ENCODE measurements around the gene PLCB1. TPM values are rescaled to one million over a fixed set of nuclear protein-coding genes. Genes with fewer than 3 reads are reported as not detected.
A peak's percentile ranks its signal among the peaks of the same experiment; 100 is the strongest.

Gene PLCB1
- total and polyA plus RNA-seq, 2 experiments from 2014 or later, result 14.9 to 20.7 TPM

DNA sequence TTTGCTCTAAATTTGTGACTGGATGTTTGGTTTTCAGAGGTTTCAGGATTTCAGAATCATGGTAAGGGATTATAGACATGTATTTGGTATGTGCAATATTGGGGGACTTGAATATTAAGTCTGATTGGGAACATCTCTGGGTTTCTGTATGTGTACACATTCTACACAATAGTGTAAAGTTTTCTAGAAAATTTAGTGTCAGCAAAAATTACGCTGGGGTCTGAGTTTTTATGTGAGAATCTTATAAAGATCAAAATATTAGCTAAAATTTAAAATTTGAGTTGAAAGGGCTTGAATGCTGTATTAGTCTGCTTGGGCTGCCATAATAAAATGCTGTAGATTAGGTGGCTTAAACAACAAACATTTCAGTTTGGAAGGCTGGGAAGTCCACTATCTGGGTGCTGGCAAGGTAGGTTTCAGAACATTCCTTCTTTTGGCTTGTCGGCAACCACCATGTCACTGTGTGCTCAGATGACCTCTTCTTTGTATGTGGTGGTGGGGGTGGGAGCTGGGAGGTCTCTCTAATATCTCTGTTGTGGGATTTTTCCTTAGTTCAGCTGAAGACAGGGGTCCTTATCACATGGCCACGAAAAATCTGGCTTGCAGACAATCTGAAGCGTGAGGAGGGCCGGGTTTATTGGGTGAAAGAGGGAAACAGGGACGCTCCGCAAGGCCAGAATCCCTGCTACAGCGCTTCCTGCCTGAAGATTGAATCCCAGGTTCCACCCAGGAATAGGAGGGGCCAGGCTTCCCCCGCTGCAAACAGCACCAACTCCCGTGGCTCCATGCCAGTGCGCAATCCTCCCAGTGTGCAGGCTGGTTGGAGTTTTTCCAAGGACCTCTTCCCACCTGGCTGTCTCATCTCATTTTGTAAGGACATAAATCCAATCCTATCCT, 299.7 kb downstream of the PLCB1 start:
- Histone ChIP-seq H2AFZ (peak overlapping the region; percentile 66; the same call in 1 of the 2 replicates), H3K4me2 (peak overlapping the region; percentile 53; the same call in 1 of the 2 replicates), H3K27me3 (ENCODE audit: insufficient read depth) (no peaks in the 10 kb centered on the region), H3K36me3 (ENCODE audit: insufficient read depth) (no peaks in the 10 kb centered on the region), H3K79me2 (replicated peaks; ENCODE audit: insufficient read depth) (no peaks in the 10 kb centered on the region), H3K4me3 (no peak overlapping the region), H3K27ac (ENCODE audit: low read depth) (no peak overlapping the region), H3F3A (replicated peaks; ENCODE audit: low read depth) (no peaks in the 10 kb centered on the region), H3K9me2 (ENCODE audit: insufficient read depth) (0 out of 2 replicates have a peak, but pooled peaks cover 4% of the 10 kb centered on the region), H3K4me1 (ENCODE audit: insufficient read depth) (peaks cover 25% of the 10 kb centered on the region), H4K20me1 (replicated peaks; ENCODE audit: insufficient read depth) (peaks cover 4% of the 10 kb centered on the region)
- Mint-ChIP-seq H3K4me1 (peaks cover 23% of the 10 kb centered on the region), H3K4me3 (no peak overlapping the region), H3K27ac (peak overlapping the region; percentile 48; the same call in 1 of the 2 replicates), H3K9me3 (no peaks in the 10 kb centered on the region), H3K36me3 (ENCODE audit: low read depth) (no peaks in the 10 kb centered on the region), H3K27me3 (ENCODE audit: insufficient read depth, low read depth, poor library complexity) (no peaks in the 10 kb centered on the region)
- ATAC-seq (peak; percentile 86), DNase-seq (ENCODE audit: low spot score) (peak; percentile 24)
- TF ChIP-seq, protein P1, sequence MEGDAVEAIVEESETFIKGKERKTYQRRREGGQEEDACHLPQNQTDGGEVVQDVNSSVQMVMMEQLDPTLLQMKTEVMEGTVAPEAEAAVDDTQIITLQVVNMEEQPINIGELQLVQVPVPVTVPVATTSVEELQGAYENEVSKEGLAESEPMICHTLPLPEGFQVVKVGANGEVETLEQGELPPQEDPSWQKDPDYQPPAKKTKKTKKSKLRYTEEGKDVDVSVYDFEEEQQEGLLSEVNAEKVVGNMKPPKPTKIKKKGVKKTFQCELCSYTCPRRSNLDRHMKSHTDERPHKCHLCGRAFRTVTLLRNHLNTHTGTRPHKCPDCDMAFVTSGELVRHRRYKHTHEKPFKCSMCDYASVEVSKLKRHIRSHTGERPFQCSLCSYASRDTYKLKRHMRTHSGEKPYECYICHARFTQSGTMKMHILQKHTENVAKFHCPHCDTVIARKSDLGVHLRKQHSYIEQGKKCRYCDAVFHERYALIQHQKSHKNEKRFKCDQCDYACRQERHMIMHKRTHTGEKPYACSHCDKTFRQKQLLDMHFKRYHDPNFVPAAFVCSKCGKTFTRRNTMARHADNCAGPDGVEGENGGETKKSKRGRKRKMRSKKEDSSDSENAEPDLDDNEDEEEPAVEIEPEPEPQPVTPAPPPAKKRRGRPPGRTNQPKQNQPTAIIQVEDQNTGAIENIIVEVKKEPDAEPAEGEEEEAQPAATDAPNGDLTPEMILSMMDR (conservative IDR thresholded peaks at IDR 0.05; ENCODE audit: low read depth in 2 of 2), result no peak
- no peak for TF ChIP-seq EZH2 (IDR thresholded peaks at IDR 0.05; ENCODE audit: low read depth, unreplicated experiment)
- TF ChIP-seq, protein P2, sequence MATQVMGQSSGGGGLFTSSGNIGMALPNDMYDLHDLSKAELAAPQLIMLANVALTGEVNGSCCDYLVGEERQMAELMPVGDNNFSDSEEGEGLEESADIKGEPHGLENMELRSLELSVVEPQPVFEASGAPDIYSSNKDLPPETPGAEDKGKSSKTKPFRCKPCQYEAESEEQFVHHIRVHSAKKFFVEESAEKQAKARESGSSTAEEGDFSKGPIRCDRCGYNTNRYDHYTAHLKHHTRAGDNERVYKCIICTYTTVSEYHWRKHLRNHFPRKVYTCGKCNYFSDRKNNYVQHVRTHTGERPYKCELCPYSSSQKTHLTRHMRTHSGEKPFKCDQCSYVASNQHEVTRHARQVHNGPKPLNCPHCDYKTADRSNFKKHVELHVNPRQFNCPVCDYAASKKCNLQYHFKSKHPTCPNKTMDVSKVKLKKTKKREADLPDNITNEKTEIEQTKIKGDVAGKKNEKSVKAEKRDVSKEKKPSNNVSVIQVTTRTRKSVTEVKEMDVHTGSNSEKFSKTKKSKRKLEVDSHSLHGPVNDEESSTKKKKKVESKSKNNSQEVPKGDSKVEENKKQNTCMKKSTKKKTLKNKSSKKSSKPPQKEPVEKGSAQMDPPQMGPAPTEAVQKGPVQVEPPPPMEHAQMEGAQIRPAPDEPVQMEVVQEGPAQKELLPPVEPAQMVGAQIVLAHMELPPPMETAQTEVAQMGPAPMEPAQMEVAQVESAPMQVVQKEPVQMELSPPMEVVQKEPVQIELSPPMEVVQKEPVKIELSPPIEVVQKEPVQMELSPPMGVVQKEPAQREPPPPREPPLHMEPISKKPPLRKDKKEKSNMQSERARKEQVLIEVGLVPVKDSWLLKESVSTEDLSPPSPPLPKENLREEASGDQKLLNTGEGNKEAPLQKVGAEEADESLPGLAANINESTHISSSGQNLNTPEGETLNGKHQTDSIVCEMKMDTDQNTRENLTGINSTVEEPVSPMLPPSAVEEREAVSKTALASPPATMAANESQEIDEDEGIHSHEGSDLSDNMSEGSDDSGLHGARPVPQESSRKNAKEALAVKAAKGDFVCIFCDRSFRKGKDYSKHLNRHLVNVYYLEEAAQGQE (IDR thresholded peaks at IDR 0.05; ENCODE audit: unreplicated experiment), result no peak

DNA sequence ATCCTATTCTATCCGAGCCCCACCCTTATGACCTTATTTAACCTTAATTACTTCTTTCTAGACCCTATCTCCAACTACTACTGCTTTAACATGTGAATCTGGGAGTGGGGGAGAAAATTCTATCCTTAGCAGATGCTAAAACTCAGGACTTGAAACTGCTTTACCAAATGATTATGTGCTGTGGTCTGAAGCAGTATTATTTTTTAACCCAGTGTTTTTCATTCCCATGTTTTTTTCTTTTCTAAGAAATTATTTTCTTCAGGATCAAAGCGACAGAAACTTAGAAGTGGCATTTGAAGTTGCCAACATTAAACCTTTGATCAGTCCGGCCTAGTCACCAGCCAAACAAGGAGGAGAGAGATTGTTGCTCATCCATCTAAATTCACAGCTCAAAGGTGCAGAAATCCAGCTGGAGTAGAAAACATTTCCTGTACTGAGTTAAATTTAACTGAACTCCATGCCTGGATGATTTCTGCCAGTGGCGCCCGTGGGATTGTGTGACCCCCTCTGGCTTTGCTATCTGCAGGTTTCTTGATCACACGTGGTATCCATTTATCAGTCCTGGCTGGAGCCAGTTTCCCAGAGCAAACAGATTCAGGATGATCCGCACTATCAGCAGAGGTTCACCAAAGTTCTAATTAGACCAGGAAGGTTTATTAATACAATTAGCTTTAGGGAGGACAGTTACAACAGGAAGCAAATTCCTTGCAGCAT, 300.5 kb downstream of the PLCB1 start:
- peak; percentile 2 for DNase-seq (ENCODE audit: low spot score)
- Mint-ChIP-seq H3K27me3 (ENCODE audit: insufficient read depth, low read depth, poor library complexity) (no peaks in the 10 kb centered on the region), H3K27ac (peak overlapping the region; percentile 64; the same call in 1 of the 2 replicates), H3K4me3 (no peak overlapping the region), H3K4me1 (peaks cover 23% of the 10 kb centered on the region), H3K36me3 (ENCODE audit: low read depth) (no peaks in the 10 kb centered on the region), H3K9me3 (no peaks in the 10 kb centered on the region)
- Histone ChIP-seq H3K4me2 (peak overlapping the region; percentile 53), H3K79me2 (replicated peaks; ENCODE audit: insufficient read depth) (no peaks in the 10 kb centered on the region), H4K20me1 (replicated peaks; ENCODE audit: insufficient read depth) (peaks cover 4% of the 10 kb centered on the region), H3K4me1 (ENCODE audit: insufficient read depth) (peaks cover 25% of the 10 kb centered on the region), H3K27ac (ENCODE audit: low read depth) (no peak overlapping the region), H3F3A (replicated peaks; ENCODE audit: low read depth) (no peaks in the 10 kb centered on the region), H2AFZ (peak overlapping the region; percentile 66; the same call in 1 of the 2 replicates), H3K4me3 (no peak overlapping the region), H3K27me3 (ENCODE audit: insufficient read depth) (no peaks in the 10 kb centered on the region), H3K36me3 (ENCODE audit: insufficient read depth) (no peaks in the 10 kb centered on the region), H3K9me2 (ENCODE audit: insufficient read depth) (0 out of 2 replicates have a peak, but pooled peaks cover 4% of the 10 kb centered on the region)
- no peak; the same call in 2 of the 3 replicates for ATAC-seq
- TF ChIP-seq, protein P3, sequence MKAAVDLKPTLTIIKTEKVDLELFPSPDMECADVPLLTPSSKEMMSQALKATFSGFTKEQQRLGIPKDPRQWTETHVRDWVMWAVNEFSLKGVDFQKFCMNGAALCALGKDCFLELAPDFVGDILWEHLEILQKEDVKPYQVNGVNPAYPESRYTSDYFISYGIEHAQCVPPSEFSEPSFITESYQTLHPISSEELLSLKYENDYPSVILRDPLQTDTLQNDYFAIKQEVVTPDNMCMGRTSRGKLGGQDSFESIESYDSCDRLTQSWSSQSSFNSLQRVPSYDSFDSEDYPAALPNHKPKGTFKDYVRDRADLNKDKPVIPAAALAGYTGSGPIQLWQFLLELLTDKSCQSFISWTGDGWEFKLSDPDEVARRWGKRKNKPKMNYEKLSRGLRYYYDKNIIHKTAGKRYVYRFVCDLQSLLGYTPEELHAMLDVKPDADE (IDR thresholded peaks at IDR 0.05), result no peak
- TF ChIP-seq STAT1 (IDR thresholded peaks at IDR 0.05; ENCODE audit: unreplicated experiment) (no peak), JUNB (IDR thresholded peaks at IDR 0.05; ENCODE audit: unreplicated experiment) (no peak)
- TF ChIP-seq, protein P1 (conservative IDR thresholded peaks at IDR 0.05; ENCODE audit: low read depth in 2 of 2), result no peak
